Measurements from ENCODE around the gene SNX19.

SNX19 gene

DNA sequence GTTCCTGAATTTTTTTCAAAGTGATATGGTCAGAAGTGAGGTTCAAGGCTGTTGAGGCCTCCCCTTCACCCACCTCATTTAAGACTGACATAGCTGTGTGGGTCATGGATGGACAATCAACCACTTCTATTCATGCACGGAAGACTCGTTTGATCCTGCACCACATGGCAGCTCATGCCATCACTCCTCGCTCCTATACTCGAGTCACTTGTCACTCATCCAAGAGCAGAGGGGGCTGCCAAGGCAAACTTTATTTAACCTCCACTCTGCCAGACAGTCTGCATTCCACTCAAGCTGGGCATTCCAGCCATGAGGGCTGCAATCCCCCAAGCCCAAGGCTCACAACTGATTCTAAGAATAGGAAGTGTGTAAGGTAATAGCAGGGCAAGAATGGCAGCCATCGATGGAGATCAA lies 34.1 kb downstream of the SNX19 start:
- Histone ChIP-seq H3K27ac (ENCODE audit: low read depth, low read length) (no peak overlapping the region), H3K27me3 (ENCODE audit: control insufficient read depth in 1 of 2, insufficient read depth in 2 of 2, low read length in 2 of 2) (no peaks in the 10 kb centered on the region)

DNA sequence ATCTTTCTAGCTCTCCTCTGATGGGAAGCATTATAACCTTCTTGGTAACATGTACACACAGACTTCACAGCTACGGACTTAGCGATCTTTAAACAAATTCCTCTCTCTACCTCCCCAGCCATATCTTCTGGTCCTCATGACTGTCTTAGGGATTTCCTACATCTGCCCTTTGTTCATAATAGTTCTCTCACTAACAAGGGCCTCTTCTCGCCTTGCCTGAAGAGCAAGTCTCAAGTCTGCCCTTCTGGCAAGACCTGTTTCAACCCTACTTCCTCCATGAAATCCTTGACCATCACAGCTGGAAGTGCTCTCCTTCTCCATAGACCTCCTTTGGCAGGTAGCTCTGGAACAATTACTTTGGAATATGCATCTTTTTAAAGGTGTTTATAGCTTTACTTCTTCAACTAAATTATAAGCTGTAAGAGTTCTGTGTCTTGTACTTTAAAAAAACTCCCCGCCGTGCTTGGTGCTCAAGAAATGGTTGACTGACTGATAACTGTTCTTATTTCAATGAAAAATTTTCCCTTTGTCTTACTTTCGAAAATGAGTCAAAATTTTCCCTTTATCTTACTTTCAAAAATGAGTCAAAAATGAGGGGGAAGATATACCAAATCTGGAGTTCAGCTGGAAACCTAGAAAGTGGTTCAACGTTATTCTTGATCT lies 34.7 kb downstream of the SNX19 start:
- Histone ChIP-seq H3K4me1 (ENCODE audit: insufficient read depth, low read length) (peaks cover under 1% of the 10 kb centered on the region), H3K9me3 (ENCODE audit: low read length) (no peaks in the 10 kb centered on the region), H3K27me3 (ENCODE audit: control insufficient read depth in 1 of 2, insufficient read depth in 2 of 2, low read length in 2 of 2) (no peaks in the 10 kb centered on the region), H3K4me3 (ENCODE audit: low read depth in 1 of 2, low read length in 2 of 2) (no peak overlapping the region), H3K36me3 (ENCODE audit: insufficient read depth, low read length) (peaks cover 55% of the 10 kb centered on the region), H3K27ac (ENCODE audit: low read depth, low read length) (no peak overlapping the region), H3K9ac (ENCODE audit: low read length) (no peak overlapping the region)

More for the DNA sequence above, 34.1 kb downstream of the SNX19 start:
- Histone ChIP-seq H3K36me3 (ENCODE audit: insufficient read depth, low read length) (peaks cover 49% of the 10 kb centered on the region), H3K4me3 (ENCODE audit: low read depth in 1 of 2, low read length in 2 of 2) (no peak overlapping the region), H3K9me3 (ENCODE audit: low read length) (no peaks in the 10 kb centered on the region), H3K4me1 (ENCODE audit: insufficient read depth, low read length) (peaks cover 4% of the 10 kb centered on the region), H3K9ac (ENCODE audit: low read length) (no peak overlapping the region)

DNA sequence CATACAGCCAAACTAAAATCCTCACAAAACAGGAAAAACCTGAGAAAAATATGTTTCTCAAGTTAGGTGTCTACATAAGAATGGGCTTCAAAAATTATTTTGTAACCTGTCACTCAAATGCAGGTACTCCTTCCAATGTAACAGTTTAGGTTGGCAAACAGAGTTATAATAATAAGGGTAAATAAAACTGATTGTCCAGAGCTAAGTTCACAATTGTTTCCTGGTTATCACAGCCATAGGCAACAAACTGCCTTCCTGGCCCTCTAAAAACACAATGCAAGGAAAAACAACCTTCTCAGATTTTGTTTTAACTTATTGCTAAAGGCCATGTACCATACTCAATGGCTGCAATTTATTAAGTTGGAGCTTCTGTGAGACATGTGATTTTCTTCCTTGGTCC lies 36.4 kb downstream of the SNX19 start:
- no peaks in the 10 kb centered on the region for H3K4me1 ChIP-seq (ENCODE audit: insufficient read depth, low read length)
- no peaks in the 10 kb centered on the region for H3K27me3 ChIP-seq (ENCODE audit: control insufficient read depth in 1 of 2, insufficient read depth in 2 of 2, low read length in 2 of 2)
- no peak overlapping the region for H3K27ac ChIP-seq (ENCODE audit: low read depth, low read length)

DNA sequence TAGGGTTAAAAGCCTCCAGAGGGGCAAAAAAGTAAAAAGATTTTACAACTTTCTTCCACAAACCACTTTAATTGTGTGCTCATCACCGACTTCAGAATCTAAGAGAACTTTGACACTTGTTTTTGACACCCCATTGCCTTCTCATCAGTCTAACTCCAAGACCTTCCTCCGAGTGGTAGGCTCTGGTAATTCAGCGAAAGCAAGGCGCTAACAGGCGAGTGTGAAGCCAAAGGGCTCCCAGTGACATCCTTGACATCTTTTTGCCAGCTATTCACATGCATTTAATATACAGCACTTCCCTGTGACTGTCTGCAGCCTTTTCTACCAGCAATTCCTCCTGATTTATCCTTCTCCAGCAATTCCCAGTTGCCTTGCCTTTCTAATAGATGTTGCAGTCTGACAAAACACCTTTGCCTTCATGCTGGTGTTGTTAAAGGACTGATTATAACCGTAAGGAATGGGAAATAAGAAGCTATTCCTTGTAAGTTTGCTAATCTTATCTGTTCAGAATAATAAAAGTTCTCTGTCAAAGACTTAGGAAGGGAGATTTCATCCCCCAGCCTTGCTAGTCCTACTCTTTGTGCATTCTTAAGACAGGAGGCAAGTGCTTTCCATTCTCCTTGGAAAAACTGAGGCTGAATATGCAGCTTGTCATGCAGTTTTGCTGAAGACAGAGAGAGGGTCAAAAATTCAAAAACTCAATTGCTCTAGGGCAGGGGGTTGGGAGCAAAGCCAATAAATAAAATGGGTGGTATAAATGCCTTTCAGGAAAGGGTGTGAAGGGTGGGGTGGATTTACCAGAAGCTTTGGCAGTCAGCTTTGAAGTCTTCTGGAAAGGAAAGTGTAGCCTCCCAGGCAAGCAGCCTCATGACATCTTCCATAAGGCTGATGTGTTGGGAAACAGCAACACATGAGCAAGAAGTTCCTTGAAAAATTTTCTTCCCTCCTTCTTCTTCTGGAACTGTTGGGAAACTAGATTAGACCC lies 39.1 kb downstream of the SNX19 start:
- Histone ChIP-seq H3K4me3 (ENCODE audit: low read depth in 1 of 2, low read length in 2 of 2) (no peak overlapping the region), H3K36me3 (ENCODE audit: insufficient read depth, low read length) (peaks cover 62% of the 10 kb centered on the region), H3K27me3 (ENCODE audit: control insufficient read depth in 1 of 2, insufficient read depth in 2 of 2, low read length in 2 of 2) (no peaks in the 10 kb centered on the region), H3K27ac (ENCODE audit: low read depth, low read length) (no peak overlapping the region), H3K4me1 (ENCODE audit: insufficient read depth, low read length) (peaks cover 8% of the 10 kb centered on the region), H3K9ac (ENCODE audit: low read length) (no peak overlapping the region), H3K9me3 (ENCODE audit: low read length) (no peaks in the 10 kb centered on the region)

More for the DNA sequence above, 36.4 kb downstream of the SNX19 start:
- Histone ChIP-seq H3K4me3 (ENCODE audit: low read depth in 1 of 2, low read length in 2 of 2) (no peak overlapping the region), H3K9ac (ENCODE audit: low read length) (no peak overlapping the region), H3K36me3 (ENCODE audit: insufficient read depth, low read length) (peaks cover 63% of the 10 kb centered on the region), H3K9me3 (ENCODE audit: low read length) (no peaks in the 10 kb centered on the region)

DNA sequence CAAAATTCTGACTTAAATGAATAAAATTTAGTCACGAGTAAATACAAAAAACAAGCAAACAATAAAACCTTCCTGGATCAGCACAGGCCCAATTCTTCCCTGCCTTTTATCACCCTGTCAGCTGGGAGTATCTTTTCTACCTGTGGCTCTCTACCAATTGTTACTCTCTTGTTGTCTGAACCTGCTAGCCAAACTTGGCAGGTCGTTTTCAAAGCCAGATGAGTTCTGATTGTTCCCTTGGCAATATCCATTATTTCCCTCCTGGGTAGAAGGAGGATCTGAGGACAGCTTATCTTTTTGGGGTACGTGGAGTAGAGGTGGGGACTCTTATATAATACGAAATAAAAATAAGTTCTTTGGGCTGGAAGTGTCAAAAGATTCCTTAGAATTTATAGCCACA lies 40.2 kb downstream of the SNX19 start:
- Histone ChIP-seq H3K9ac (ENCODE audit: low read length) (no peak overlapping the region), H3K4me3 (ENCODE audit: low read depth in 1 of 2, low read length in 2 of 2) (no peak overlapping the region), H3K4me1 (ENCODE audit: insufficient read depth, low read length) (peaks cover 20% of the 10 kb centered on the region), H3K36me3 (ENCODE audit: insufficient read depth, low read length) (peaks cover 63% of the 10 kb centered on the region), H3K27ac (ENCODE audit: low read depth, low read length) (no peak overlapping the region), H3K9me3 (ENCODE audit: low read length) (no peaks in the 10 kb centered on the region), H3K27me3 (ENCODE audit: control insufficient read depth in 1 of 2, insufficient read depth in 2 of 2, low read length in 2 of 2) (no peaks in the 10 kb centered on the region)

DNA sequence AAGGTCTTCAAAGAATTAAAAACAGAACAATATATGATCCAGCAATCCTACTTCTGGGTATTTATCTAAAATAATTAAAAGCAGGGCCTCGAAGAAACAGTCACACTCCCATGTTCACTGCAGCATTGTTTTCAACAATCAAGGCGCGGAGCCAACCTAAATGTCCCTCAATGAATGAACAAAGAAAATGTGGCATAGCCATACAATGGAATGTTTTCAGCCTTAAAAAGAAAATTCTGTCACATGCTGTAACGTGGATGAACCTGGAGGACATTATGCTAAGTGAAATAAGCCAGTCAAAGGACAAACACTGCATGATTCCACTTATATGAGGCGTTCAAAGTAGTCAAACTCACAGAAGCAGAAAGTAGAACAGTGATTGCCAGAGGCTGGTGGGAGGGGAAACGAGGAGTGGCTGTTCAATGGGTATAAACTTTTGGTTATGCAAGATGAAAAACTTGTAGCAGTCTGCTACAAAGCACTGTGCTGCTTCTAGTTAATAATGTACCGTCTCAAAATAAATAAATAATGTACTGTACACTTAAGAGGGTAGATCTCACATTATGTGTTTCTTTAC lies 41.2 kb downstream of the SNX19 start:
- H3K9me3 ChIP-seq (ENCODE audit: low read length): no peaks in the 10 kb centered on the region
- no peak overlapping the region for H3K9ac ChIP-seq (ENCODE audit: low read length)
- no peaks in the 10 kb centered on the region for H3K27me3 ChIP-seq (ENCODE audit: control insufficient read depth in 1 of 2, insufficient read depth in 2 of 2, low read length in 2 of 2)
- peaks cover 20% of the 10 kb centered on the region for H3K4me1 ChIP-seq (ENCODE audit: insufficient read depth, low read length)
- H3K4me3 ChIP-seq (ENCODE audit: low read depth in 1 of 2, low read length in 2 of 2): no peak overlapping the region
- peaks cover 61% of the 10 kb centered on the region for H3K36me3 ChIP-seq (ENCODE audit: insufficient read depth, low read length)
- no peak overlapping the region for H3K27ac ChIP-seq (ENCODE audit: low read depth, low read length)

DNA sequence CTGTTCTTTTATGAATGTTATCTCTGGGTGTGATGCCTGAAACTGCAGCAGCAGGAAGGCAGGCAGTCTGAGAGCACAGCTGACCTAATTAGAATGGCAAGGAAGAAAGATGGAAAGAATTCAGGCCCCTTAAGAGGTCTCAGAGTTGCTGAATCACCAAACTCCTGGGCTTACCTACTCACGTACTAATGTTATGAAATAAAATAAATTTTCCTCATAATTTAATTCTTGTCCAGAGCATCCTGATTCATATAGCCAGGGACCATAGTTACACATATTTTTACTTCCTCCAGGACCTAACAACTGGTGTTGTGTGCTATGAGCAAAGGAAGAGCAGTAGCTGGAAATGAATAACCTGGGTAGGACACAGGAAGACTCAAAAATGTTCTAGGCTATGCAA lies 41.9 kb downstream of the SNX19 start:
- Histone ChIP-seq H3K9me3 (ENCODE audit: low read length) (no peaks in the 10 kb centered on the region), H3K4me1 (ENCODE audit: insufficient read depth, low read length) (peaks cover 20% of the 10 kb centered on the region), H3K36me3 (ENCODE audit: insufficient read depth, low read length) (peaks cover 59% of the 10 kb centered on the region), H3K9ac (ENCODE audit: low read length) (no peak overlapping the region), H3K27me3 (ENCODE audit: control insufficient read depth in 1 of 2, insufficient read depth in 2 of 2, low read length in 2 of 2) (no peaks in the 10 kb centered on the region), H3K27ac (ENCODE audit: low read depth, low read length) (no peak overlapping the region), H3K4me3 (ENCODE audit: low read depth in 1 of 2, low read length in 2 of 2) (no peak overlapping the region)

DNA sequence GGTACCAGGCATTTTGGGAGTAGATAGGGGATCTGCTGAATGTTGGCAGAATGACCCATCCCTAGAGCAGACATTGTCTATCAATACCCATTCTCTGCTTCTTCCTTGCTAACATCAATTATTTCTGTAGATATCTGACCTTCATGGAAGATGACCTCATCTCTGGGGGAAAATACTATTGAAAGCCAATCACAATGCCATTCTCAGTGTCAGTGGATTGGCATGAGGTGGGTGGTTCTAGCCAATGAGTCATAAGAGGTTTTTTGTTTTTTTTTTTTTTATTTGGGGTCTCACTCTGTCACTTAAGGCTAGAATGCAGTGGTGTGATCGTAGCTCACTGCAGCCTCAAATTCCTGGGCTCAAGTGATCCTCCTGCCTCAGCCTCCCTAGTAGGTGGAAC lies 42.5 kb downstream of the SNX19 start:
- H3K4me3 ChIP-seq (ENCODE audit: low read depth in 1 of 2, low read length in 2 of 2): no peak overlapping the region
- H3K36me3 ChIP-seq (ENCODE audit: insufficient read depth, low read length): peaks cover 52% of the 10 kb centered on the region
- H3K9me3 ChIP-seq (ENCODE audit: low read length): no peaks in the 10 kb centered on the region
- H3K27ac ChIP-seq (ENCODE audit: low read depth, low read length): no peak overlapping the region
- H3K4me1 ChIP-seq (ENCODE audit: insufficient read depth, low read length): peaks cover 20% of the 10 kb centered on the region
- H3K9ac ChIP-seq (ENCODE audit: low read length): no peak overlapping the region
- H3K27me3 ChIP-seq (ENCODE audit: control insufficient read depth in 1 of 2, insufficient read depth in 2 of 2, low read length in 2 of 2): no peaks in the 10 kb centered on the region

DNA sequence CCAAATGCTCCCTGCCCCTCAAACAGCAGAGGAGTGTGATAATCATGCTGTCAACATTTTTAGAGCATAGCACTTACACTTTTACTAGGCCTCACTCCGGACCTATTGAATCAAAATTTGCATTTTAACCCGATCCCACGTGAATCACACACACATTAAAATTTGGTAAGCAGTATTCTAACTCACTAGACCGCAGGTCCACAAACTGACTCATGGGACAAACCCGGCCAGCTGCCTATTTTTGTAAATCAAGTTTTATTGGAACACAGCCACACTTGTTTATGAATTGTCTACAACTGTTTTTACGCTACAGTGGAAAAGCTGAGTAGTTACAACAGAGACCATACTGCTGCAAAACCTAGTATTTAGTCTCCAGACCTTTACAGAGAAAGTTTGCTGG lies 43.3 kb downstream of the SNX19 start:
- Histone ChIP-seq H3K9ac (ENCODE audit: low read length) (no peak overlapping the region), H3K4me3 (ENCODE audit: low read depth in 1 of 2, low read length in 2 of 2) (no peak overlapping the region), H3K27ac (ENCODE audit: low read depth, low read length) (no peak overlapping the region), H3K27me3 (ENCODE audit: control insufficient read depth in 1 of 2, insufficient read depth in 2 of 2, low read length in 2 of 2) (no peaks in the 10 kb centered on the region), H3K9me3 (ENCODE audit: low read length) (no peaks in the 10 kb centered on the region), H3K36me3 (ENCODE audit: insufficient read depth, low read length) (peaks cover 47% of the 10 kb centered on the region), H3K4me1 (ENCODE audit: insufficient read depth, low read length) (peaks cover 20% of the 10 kb centered on the region)

DNA sequence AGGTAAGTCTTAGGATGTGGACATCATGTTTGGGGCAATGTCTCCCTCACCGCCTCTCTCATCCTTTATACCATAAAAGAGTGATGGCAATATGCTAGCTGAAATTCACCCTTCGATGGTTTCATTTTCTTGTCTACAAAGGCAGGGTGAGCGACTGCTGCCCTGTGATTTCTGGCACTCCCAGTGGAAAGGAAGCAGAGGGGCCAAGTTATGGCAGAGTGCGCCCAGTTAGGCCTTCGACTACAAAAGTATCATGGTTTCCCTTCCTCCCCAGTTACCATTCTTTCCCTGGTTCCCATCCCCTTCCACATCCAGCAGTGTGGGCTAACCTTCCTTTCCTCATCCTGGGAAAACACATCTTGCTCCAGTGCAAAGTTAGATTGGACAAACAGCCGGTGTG lies 43.8 kb downstream of the SNX19 start:
- H3K27ac ChIP-seq (ENCODE audit: low read depth, low read length): no peak overlapping the region
- H3K36me3 ChIP-seq (ENCODE audit: insufficient read depth, low read length): peaks cover 43% of the 10 kb centered on the region
- H3K9me3 ChIP-seq (ENCODE audit: low read length): no peaks in the 10 kb centered on the region
- H3K9ac ChIP-seq (ENCODE audit: low read length): no peak overlapping the region
- no peak overlapping the region for H3K4me3 ChIP-seq (ENCODE audit: low read depth in 1 of 2, low read length in 2 of 2)
- H3K27me3 ChIP-seq (ENCODE audit: control insufficient read depth in 1 of 2, insufficient read depth in 2 of 2, low read length in 2 of 2): no peaks in the 10 kb centered on the region
- H3K4me1 ChIP-seq (ENCODE audit: insufficient read depth, low read length): peaks cover 20% of the 10 kb centered on the region

DNA sequence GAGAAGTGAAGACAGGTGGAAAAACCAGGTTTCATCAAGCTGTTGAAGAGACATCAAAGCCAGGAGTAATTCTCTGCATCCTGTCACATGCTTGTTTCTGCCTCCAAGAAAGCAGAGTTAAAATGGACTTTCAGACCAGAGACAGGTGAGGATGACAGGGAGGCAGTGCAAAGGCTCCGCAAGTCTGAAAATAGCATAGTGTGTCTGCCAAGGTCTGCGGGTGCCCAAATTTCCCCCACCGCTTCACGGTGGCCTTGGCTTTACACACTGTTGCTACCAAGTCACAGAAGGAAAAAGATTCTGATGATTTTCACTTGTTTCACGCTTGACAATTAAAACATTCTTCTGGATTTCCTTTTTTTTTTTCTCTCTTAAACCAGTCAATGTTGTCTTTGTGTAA lies 44.2 kb downstream of the SNX19 start:
- Histone ChIP-seq H3K27me3 (ENCODE audit: control insufficient read depth in 1 of 2, insufficient read depth in 2 of 2, low read length in 2 of 2) (no peaks in the 10 kb centered on the region), H3K4me3 (ENCODE audit: low read depth in 1 of 2, low read length in 2 of 2) (no peak overlapping the region), H3K27ac (ENCODE audit: low read depth, low read length) (no peak overlapping the region), H3K9ac (ENCODE audit: low read length) (no peak overlapping the region), H3K9me3 (ENCODE audit: low read length) (no peaks in the 10 kb centered on the region), H3K4me1 (ENCODE audit: insufficient read depth, low read length) (peaks cover 20% of the 10 kb centered on the region), H3K36me3 (ENCODE audit: insufficient read depth, low read length) (peaks cover 39% of the 10 kb centered on the region)

Measured in muscle layer of colon (tissue), 2 donors.